ENCODE results near the gene MIER2. TPM values are rescaled to one million over a fixed set of nuclear protein-coding genes. Genes with fewer than 3 reads are reported as not detected.

Gene MIER2
- polyA plus RNA-seq, 2 of the 4 experiments (the other 2 are of a cell fraction), result 8.8 to 11.5 TPM

DNA sequence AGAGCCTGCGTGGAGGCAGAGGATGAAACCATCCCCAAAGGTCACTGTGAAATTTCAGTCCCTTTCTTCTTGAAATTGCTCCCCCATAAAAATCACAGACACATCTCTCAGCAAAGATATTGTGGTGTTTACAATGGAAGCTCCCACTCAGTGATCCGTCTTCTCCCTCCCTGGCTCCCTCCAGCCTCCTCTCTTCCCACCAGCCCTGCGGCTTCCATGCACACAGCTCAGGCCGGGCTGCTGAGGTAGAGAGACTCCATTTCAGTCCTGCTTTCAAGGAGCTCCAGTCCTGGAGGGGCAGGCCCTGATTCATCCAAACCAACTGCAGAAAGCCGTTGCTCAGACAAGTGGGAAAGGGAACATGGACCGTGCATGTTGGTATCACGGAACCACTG, 24.0 kb upstream of the MIER2 start:
- CTCF ChIA-PET, result no interaction called here
- 57% methylated on average over 7 of the region's 7 CpGs for WGBS (ENCODE audit: missing lambda C conversion rate)
- Histone ChIP-seq H3K4me2 (no peak overlapping the region), H3K27ac (no peak overlapping the region), H3K9me3 (no peaks in the 10 kb centered on the region), H3K4me1 (no peaks in the 10 kb centered on the region), H3K4me3 (no peak overlapping the region)
- no peak for TF ChIP-seq EHF (CRISPR knock-in tag; IDR thresholded peaks at IDR 0.05)
- TF ChIP-seq HES2 (IDR thresholded peaks at IDR 0.05), result no peak
- no peak for TF ChIP-seq FOSB (CRISPR knock-in tag; IDR thresholded peaks at IDR 0.05)
- TF ChIP-seq USF2 (IDR thresholded peaks at IDR 0.05), result no peak
- TF ChIP-seq ZFP36 (IDR thresholded peaks at IDR 0.05; ENCODE audit: borderline replicate concordance, partially characterized antibody), result no peak
- no peak for TF ChIP-seq SMC3 (IDR thresholded peaks at IDR 0.05)
- TF ChIP-seq RCOR1 (IDR thresholded peaks at IDR 0.05; ENCODE audit: low read depth, low read length), result no peak
- no peak for TF ChIP-seq ELK1 (IDR thresholded peaks at IDR 0.05; ENCODE audit: low read depth, low read length)
- TF ChIP-seq RFX5 (IDR thresholded peaks at IDR 0.05), result no peak
- ATAC-seq, result no peak
- no peak for FAIRE-seq
- no peak for DNase-seq (ENCODE audit: low read depth in 1 of 2, low spot score in 1 of 2)
- POLR2A ChIA-PET, result no interaction called here

DNA sequence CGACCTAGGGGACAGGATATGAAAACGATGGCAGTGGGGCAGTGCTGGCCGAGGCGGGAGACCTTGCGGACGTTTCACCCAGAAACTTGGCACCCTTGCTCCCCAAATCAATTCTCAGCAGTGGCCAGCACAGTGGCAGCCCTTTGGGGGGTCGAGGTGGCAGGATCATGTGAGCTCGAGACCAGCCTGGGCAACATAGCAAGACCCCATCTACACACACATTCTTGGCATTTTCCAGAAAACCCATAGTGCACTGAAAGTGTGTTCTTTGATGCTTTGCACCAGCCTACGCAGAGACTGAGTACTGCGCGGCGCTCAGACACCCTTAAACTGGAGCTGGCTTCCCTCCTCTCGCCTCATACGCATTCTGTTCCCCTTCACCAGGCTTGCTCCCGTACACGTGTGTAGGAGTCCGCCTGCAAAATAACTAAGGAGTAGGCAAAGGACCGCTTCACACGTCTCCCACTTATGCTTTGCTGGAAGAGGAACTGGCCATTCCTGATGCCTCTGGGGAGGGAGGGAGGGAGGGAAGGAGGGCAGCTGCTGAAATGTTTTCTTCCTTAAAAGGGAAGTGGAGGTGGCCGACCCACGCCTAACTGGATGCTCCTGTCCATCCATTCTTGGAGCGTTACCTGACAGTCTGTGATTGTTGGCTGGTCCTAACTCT, 23.5 kb upstream of the MIER2 start:
- POLR2A ChIA-PET, result no interaction called here
- FAIRE-seq (no peak), DNase-seq (ENCODE audit: low read depth in 1 of 2, low spot score in 1 of 2) (no peak), ATAC-seq (no peak)
- TF ChIP-seq JUNB (IDR thresholded peaks at IDR 0.05), result no peak
- no peak for TF ChIP-seq KDM1A (IDR thresholded peaks at IDR 0.05; ENCODE audit: low read depth)
- TF ChIP-seq KDM5A (IDR thresholded peaks at IDR 0.05), result no peak
- no peak for TF ChIP-seq RAD21 (conservative IDR thresholded peaks at IDR 0.05 in 1 of 2, IDR thresholded peaks at IDR 0.05 in 1 of 2)
- TF ChIP-seq, protein P1, sequence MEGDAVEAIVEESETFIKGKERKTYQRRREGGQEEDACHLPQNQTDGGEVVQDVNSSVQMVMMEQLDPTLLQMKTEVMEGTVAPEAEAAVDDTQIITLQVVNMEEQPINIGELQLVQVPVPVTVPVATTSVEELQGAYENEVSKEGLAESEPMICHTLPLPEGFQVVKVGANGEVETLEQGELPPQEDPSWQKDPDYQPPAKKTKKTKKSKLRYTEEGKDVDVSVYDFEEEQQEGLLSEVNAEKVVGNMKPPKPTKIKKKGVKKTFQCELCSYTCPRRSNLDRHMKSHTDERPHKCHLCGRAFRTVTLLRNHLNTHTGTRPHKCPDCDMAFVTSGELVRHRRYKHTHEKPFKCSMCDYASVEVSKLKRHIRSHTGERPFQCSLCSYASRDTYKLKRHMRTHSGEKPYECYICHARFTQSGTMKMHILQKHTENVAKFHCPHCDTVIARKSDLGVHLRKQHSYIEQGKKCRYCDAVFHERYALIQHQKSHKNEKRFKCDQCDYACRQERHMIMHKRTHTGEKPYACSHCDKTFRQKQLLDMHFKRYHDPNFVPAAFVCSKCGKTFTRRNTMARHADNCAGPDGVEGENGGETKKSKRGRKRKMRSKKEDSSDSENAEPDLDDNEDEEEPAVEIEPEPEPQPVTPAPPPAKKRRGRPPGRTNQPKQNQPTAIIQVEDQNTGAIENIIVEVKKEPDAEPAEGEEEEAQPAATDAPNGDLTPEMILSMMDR (IDR thresholded peaks at IDR 0.05), result no peak
- no peak for TF ChIP-seq TFCP2L1 (CRISPR knock-in tag; IDR thresholded peaks at IDR 0.05)
- no peak for TF ChIP-seq NFE2L2 (conservative IDR thresholded peaks at IDR 0.05; ENCODE audit: low read length)
- TF ChIP-seq ZSCAN20 (CRISPR knock-in tag; IDR thresholded peaks at IDR 0.05), result no peak
- no peak for TF ChIP-seq HEYL (CRISPR knock-in tag; IDR thresholded peaks at IDR 0.05)
- no peak for TF ChIP-seq CHD4 (IDR thresholded peaks at IDR 0.05; ENCODE audit: borderline replicate concordance)
- TF ChIP-seq HES2 (IDR thresholded peaks at IDR 0.05), result no peak
- no peak for TF ChIP-seq HDAC2 (IDR thresholded peaks at IDR 0.05)
- no peak for TF ChIP-seq FOSB (CRISPR knock-in tag; IDR thresholded peaks at IDR 0.05)
- TF ChIP-seq RNF2 (IDR thresholded peaks at IDR 0.05; ENCODE audit: borderline replicate concordance, low read depth), result no peak
- no peak for TF ChIP-seq MYC (IDR thresholded peaks at IDR 0.05; ENCODE audit: borderline replicate concordance, low read length)
- TF ChIP-seq ZFP36 (IDR thresholded peaks at IDR 0.05; ENCODE audit: borderline replicate concordance, partially characterized antibody), result no peak
- H3K9me3 ChIP-seq, result no peaks in the 10 kb centered on the region
- CTCF ChIA-PET, result no interaction called here
- no peaks in the 10 kb centered on the region for H3K4me1 ChIP-seq
- 62% methylated on average over 22 of the region's 22 CpGs for whole genome bisulfite sequencing (ENCODE audit: missing lambda C conversion rate)
- no peak overlapping the region for H3K27ac ChIP-seq
- no peak overlapping the region for H3K4me3 ChIP-seq
- no peak overlapping the region for H3K4me2 ChIP-seq

All from A549 (cell line).